Natural killer cell (primary cell): ENCODE measurements around the gene DENND10. TPM values are rescaled to one million over a fixed set of nuclear protein-coding genes. Genes with fewer than 3 reads are reported as not detected.

ENCODE experiments used
- ATAC-seq, 3 donors: fragments of 150-1000 bp in 2 of 3; fragments of 200-7000 bp in 1 of 3; cut with Tn5 transposase; 1 replicate in 1 of 3; 2 replicates in 2 of 3; pipeline ENCODE4 v1.10.0; 2021; ENCODE audit warnings: mild to moderate bottlenecking in 2 of 3, moderate library complexity in 2 of 3
- DNase-seq, 2 donors: peaks; one replicate each; pipeline versions ENCODE4 v3.0.0 to v3.0.0-alpha.2; 2013 to 2021; ENCODE audit warnings: mixed read lengths in 1 of 2
- H3K27ac ChIP-seq: one replicate; pipeline ENCODE4 v1.5.1; 2013; ENCODE audit warnings: mild to moderate bottlenecking, low read length
- H3K27me3 ChIP-seq: one replicate; pipeline ENCODE4 v1.6.1; 2013; ENCODE audit warnings: low read length; ENCODE audit not compliant: control insufficient read depth, insufficient read depth
- H3K36me3 ChIP-seq: one replicate; pipeline ENCODE4 v1.6.1; 2013; ENCODE audit warnings: low read length; ENCODE audit not compliant: control insufficient read depth, insufficient read depth
- H3K4me1 ChIP-seq: one replicate; pipeline ENCODE4 v1.6.1; 2013; ENCODE audit warnings: low read length; ENCODE audit not compliant: control insufficient read depth, insufficient read depth
- H3K4me3 ChIP-seq: one replicate; pipeline ENCODE4 v1.5.1; 2013; ENCODE audit warnings: low read length
- H3K9me3 ChIP-seq: one replicate; pipeline ENCODE4 v1.6.1; 2013; ENCODE audit warnings: low read length; ENCODE audit not compliant: control insufficient read depth, insufficient read depth
- H3K27ac Mint-ChIP-seq, 2 donors: one replicate each; pipeline ENCODE4 v1.8.0; 2022; ENCODE audit warnings: mild to moderate bottlenecking in 2 of 2, mixed read lengths in 2 of 2, moderate library complexity in 1 of 2
- H3K27me3 Mint-ChIP-seq, 2 donors: one replicate each; pipeline ENCODE4 v1.8.0; 2022; ENCODE audit warnings: low read depth in 2 of 2, mixed read lengths in 2 of 2
- H3K36me3 Mint-ChIP-seq: one replicate; pipeline ENCODE4 v1.8.0; 2022; ENCODE audit warnings: mixed read lengths
- H3K4me1 Mint-ChIP-seq, 2 donors: one replicate each; pipeline ENCODE4 v1.8.0; 2022; ENCODE audit warnings: mixed read lengths in 2 of 2
- H3K4me3 Mint-ChIP-seq: one replicate; pipeline ENCODE4 v1.8.0; 2022; ENCODE audit warnings: mild to moderate bottlenecking, moderate library complexity, mixed read lengths
- H3K9me3 Mint-ChIP-seq, 2 donors: one replicate each; pipeline ENCODE4 v1.8.0; 2022; ENCODE audit warnings: mixed read lengths in 2 of 2
- WGBS: methylation state at CpG from one replicate; pipeline ENCODE4 v1.1.7; 2013; ENCODE audit warnings: missing lambda C conversion rate; ENCODE audit not compliant: insufficient coverage; 5-methylcytosine and 5-hydroxymethylcytosine counted together
- intact Hi-C: fragments of 100-400 bp; cut with micrococcal nuclease; formaldehyde crosslinking; loops from one replicate; pipeline ENCODE4 v1.14.2; 2022
- total RNA-seq, 4 donors: library from RNA; stranded (reverse); fragments of 120-200 nt in 1 of 4; gene quantifications; one replicate each; pipeline versions ENCODE4 v1.2.3 to v1.2.4, GENCODE V29; 2013 to 2022
- TF ChIP-seq, protein P1 (sequence below): fragments of 200-600 bp; IDR thresholded peaks from one replicate; pipeline ENCODE4 v1.8.0; 2022; ENCODE audit warnings: antibody characterized with exemption

DENND10 gene
- total RNA-seq, 3 donors from 2014 or later (not counting 1 experiment from before 2014, with no cell fraction given) = 24.0 to 42.4 (median 33.9) TPM

DNA sequence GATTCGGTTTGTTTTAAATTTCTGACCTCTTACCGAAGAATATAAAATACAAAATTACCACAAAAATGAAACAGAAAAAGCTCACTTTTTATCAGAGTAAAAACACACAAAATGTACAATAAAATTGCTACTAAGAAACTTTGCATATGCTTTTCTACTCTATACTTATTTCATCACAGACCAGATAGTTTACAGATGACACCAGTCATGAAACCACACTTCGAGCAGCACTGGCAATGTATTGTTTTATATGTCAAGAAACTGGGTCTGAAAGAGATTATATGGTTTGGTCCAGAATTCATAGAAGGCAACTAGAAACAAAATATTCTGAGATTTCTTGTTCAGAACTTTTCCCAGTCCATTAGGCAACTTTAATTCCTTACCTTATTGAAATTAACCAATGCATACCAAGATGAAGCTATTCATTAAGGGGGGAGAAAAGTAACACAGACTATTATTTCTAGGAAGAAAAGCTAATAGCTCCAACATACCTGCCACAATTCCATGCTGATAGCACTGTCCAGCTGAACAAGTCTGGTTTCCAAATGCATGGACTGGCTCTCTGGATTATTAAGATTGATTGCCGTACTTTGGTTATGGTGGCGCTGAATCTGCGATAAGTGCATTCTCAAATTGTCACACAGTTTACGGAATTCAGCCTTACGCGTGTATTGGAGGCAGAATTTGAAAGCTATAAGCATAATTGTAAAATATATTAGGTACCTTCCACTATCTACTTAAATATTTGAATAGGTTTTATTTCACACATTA lies 33.3 kb upstream of the DENND10 start:
- Histone ChIP-seq H3K9me3 (no peaks in the 10 kb centered on the region), H3K27ac (no peak overlapping the region), H3K4me1 (peaks cover 12% of the 10 kb centered on the region), H3K36me3 (peaks cover 64% of the 10 kb centered on the region), H3K27me3 (no peaks in the 10 kb centered on the region), H3K4me3 (no peak overlapping the region)
- Mint-ChIP-seq H3K27ac (peak overlapping the region; percentile 22 to 40), H3K27me3 (no peaks in the 10 kb centered on the region), H3K36me3 (peaks cover 19% of the 10 kb centered on the region), H3K4me3 (no peak overlapping the region), H3K4me1 (peaks cover 21 to 22% of the 10 kb centered on the region in 2 donors), H3K9me3 (no peaks in the 10 kb centered on the region)
- DNase-seq = no peak
- ATAC-seq = no peak
- WGBS = 97% methylated on average over 5 of the region's 9 CpGs
- TF ChIP-seq, protein P1, sequence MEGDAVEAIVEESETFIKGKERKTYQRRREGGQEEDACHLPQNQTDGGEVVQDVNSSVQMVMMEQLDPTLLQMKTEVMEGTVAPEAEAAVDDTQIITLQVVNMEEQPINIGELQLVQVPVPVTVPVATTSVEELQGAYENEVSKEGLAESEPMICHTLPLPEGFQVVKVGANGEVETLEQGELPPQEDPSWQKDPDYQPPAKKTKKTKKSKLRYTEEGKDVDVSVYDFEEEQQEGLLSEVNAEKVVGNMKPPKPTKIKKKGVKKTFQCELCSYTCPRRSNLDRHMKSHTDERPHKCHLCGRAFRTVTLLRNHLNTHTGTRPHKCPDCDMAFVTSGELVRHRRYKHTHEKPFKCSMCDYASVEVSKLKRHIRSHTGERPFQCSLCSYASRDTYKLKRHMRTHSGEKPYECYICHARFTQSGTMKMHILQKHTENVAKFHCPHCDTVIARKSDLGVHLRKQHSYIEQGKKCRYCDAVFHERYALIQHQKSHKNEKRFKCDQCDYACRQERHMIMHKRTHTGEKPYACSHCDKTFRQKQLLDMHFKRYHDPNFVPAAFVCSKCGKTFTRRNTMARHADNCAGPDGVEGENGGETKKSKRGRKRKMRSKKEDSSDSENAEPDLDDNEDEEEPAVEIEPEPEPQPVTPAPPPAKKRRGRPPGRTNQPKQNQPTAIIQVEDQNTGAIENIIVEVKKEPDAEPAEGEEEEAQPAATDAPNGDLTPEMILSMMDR = no peak
- intact Hi-C loops = no loop called here

DNA sequence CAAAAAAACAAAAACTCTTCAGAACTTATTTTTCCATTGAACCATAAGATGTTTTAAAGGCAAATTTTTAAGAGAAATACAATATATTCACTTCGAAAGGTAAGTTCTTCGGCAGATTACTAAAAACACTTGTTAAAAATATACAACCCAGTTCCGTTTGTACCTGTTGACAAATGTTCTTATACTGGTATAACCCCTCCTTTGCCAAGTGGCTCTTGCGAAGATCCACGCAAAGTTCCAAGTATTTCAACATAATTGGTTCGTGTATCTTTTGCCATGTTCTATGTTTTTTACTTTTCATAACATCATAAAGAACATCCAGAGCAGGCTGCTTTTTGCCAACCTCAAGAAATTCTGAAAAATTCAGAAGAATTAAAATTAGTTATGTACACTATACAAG lies 30.3 kb upstream of the DENND10 start:
- TF ChIP-seq, protein P1 = no peak
- H3K27me3 Mint-ChIP-seq = no peaks in the 10 kb centered on the region
- 86% methylated on average over 6 of the region's 6 CpGs for WGBS
- ATAC-seq (no peak), DNase-seq (no peak)
- peaks cover 12% of the 10 kb centered on the region for H3K36me3 Mint-ChIP-seq
- no peaks in the 10 kb centered on the region for H3K27me3 ChIP-seq
- intact Hi-C loops = no loop called here
- peak overlapping the region; percentile 15 for H3K4me3 Mint-ChIP-seq
- no peaks in the 10 kb centered on the region for H3K9me3 ChIP-seq
- H3K4me1 ChIP-seq = peaks cover 30% of the 10 kb centered on the region
- no peaks in the 10 kb centered on the region for H3K9me3 Mint-ChIP-seq
- no peak overlapping the region for H3K27ac ChIP-seq
- peak overlapping the region; percentile 69 to 88 for H3K27ac Mint-ChIP-seq
- H3K4me1 Mint-ChIP-seq = peaks cover 35 to 36% of the 10 kb centered on the region in 2 donors
- no peak overlapping the region for H3K4me3 ChIP-seq
- H3K36me3 ChIP-seq = peaks cover 43% of the 10 kb centered on the region

DNA sequence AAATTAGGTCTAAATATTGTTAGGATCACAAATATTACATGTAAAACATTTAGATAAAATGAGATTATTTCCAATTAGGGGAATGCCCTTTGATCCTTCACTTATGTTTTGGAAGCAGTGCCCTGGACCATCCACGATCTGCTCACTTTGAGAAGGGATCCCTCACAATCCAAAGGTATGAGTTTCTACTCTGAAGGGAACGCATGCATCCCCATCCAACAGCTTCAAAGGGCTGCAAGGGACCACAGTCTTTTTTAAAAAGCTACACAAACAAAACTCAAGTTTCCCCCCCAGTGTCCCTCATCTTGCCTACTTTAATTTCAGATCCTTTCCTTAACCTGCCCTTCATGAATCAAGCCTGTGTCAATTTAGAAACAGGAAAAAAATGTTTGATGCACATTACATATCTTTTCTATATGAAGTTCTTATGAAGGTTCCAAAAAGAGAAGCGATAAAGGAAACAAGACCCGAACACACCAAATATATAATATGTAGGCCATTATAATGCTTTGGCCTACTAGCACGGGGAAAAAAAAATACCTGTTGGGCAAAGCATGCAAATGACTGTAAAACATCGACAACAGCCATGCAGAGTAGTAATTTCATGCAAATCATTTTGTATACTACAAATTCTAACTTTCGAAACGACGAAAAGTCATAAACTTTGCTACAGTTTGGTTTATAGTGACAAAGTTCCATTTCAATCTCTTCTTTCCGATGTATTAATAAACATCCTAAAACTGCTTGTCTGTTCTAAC lies 25.3 kb upstream of the DENND10 start:
- H3K4me1 Mint-ChIP-seq = peaks cover 46 to 50% of the 10 kb centered on the region in 2 donors
- ATAC-seq (no peak), DNase-seq (no peak)
- WGBS = 47% methylated on average over 5 of the region's 10 CpGs
- H3K27me3 Mint-ChIP-seq = no peaks in the 10 kb centered on the region
- peak overlapping the region; percentile 87 to 99 for H3K27ac Mint-ChIP-seq
- TF ChIP-seq, protein P1 = no peak
- Histone ChIP-seq H3K9me3 (no peaks in the 10 kb centered on the region), H3K27ac (peak overlapping the region; percentile 97), H3K4me3 (peak overlapping the region; percentile 97), H3K36me3 (peaks cover 4% of the 10 kb centered on the region), H3K4me1 (peaks cover 37% of the 10 kb centered on the region), H3K27me3 (no peaks in the 10 kb centered on the region)
- H3K4me3 Mint-ChIP-seq = peak overlapping the region; percentile 97
- H3K36me3 Mint-ChIP-seq = no peaks in the 10 kb centered on the region
- intact Hi-C loops = no loop called here
- H3K9me3 Mint-ChIP-seq = no peaks in the 10 kb centered on the region
